T follicular helper cell (primary cell): ENCODE measurements around the gene RORC.
A peak's percentile ranks its signal among the peaks of the same experiment; 100 is the strongest.
"Not testable (repeated sequence)": the region's sequence is repeated elsewhere in the genome, so short reads cannot be mapped to it uniquely, and the experiment has no call there.

Experiments used
- DNase-seq: peaks from one replicate; pipeline ENCODE4 v3.0.0-alpha.2; 2020; ENCODE audit warnings: low read depth

RORC gene

DNA sequence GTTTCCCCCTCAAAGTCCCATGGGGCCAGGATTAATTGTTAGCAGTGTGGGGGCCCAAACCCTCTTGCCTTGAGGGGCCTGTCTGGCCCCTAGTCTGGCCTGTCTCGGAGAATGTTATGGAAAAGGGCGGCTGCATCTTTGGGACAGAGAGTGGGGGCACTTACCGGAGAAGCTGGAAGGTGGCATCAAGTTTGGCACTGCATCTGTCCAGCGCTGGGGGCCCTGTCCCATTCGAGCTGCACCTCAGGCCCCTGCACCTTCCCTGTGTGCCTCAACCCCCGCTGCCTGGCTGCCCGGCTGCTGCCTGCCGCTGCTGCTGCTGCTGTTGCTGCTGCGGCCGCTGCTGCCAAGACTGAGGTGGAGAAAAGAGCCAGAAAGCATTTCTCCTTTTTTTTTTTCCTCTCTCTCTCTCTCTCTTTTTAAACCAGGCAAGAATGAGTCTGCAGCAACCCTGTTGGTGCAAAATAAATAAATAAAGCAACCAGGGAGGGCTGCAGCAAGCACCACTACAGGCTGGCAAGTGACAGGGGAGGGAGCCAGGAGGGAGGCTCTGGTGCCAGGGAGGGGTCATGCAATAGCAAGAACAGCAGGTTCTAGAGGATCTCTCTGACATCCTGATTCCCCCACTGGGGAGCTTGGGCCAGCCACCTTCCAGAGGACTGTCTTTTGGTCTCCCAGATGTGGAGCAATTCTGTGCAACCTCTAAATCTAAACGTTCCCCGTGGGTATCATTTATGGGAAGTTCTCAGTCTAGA lies 26.4 kb downstream of the RORC start, which contains the start of gene LINGO4:
LINGO4 (minus strand) TSS at position 354 of the 755 bp plus-strand sequence. CDS start 2,715 bp downstream, outside the sequence.
- no peak for DNase-seq

DNA sequence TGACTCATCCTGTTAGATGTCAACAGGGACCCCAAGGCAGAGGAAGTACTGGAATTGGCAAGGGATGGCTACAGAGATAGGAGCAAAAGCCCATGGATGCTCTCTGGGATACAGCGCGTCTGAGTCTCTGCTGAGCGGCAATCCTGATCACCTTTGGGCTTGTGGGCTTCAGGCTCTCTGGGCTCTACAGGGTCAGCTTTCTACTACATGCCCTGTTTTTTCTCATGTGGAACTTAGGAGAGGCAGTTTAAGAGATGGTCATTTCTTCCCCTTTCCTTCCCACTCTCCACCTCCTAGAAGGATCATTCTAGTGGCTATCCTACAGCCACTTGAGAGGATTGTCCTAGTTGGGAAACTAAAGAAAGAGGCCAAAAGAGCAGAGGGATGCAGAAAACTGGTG lies 27.7 kb downstream of the RORC start:
- DNase-seq = no peak

DNA sequence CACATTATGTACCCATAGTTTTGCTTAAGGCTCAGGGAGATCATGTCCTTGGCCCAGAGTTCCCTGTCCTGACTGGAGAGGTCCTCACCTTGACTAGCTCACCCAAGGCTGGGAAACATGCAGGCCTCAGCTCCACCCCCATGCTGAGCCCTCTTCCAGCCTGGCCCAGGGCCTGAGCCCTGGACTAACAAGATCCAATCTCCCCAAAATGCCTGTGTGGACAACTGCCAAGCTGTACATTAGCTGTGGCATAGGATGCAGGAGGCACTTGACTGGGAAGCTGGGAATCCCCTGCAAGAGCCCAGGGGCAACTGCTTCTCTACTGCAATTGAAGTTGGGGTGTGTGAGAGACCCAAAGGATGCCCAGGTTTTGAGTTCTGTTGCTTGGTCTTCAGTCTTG lies 28.4 kb downstream of the RORC start:
- no peak for DNase-seq

DNA sequence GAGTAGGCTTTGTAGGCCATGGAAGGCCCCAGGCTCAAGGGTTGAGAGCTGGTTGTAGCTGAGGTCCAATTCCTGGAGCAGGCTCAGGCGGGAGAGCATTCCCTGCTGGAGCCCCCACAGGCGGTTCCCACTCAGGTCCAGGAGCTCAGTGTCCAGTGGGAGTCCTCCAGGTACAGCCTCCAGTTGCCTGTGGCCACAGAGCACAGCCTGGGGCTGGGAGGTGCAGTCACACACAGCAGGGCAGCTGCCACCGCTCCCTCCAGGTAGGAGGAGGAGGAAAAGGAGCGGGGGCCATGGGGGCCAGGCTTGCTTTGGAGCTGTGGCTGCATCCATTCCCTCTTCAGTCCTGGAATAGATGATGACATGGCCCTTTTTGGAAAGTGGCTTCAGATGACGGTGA lies 29.2 kb downstream of the RORC start:
- no peak for DNase-seq

DNA sequence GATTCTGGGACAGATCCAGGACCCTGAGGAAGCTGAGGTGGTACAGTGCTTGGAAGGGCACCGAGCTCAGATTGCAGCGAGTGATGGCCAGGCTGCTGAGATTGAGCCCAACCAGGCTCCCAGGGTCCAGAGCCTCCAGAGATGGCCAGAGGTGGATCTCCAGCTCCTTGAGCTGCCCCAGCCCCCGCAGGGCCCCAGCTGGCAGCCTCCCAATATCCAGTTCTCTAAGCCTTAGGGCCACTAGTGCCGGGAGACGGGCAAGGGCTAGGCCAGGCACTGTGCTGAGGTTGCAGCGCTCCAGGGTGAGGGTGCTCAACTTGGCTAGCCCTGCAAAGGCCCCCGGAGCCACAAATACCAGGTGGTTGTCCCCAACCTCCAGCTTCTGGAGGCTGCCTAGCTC lies 29.8 kb downstream of the RORC start:
- DNase-seq = no peak

DNA sequence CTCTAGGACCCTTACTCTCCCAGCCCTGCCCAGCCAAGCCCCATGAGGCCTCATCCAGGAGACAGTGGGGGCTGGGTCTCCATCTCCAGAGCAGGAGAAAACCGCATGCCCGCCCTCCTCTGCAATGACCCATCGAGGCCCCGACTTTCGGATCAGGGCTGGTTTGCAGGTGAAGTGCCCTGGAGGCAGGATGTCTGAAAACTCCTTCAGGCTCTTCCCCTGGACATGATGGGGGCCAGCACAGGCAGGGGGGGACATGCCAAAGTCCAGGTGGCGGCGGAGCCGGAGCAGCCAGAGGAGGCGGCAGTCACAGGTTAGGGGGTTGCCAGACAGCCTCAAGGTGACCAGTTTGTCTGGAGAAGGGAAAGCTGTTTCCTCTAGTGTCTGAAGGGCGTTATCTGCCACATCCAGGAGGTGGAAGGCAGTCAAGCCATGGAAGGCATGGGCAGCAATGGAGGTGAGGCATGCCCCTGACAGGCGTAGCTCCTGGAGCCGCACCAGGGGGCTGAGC lies 30.2 kb downstream of the RORC start:
- DNase-seq = no peak

DNA sequence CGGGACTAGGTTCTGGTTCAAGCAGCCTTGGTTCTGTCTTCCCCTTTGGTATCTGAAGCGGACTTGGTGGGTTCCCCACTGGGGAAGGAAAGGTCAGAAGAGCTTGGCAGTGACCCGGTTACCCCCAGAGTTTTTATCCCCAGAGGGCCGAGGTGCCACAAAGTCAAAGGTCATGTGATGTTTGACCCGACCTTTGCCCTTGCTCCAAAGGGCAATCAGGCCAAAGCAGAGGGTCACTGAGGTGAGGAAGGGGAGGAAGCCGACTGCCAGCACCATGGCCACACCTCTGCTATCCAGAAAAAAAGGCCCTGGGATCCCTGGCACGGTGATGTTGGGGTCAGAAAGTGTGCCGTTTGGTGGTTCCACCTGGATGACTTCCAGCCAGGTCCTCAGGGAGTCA lies 30.8 kb downstream of the RORC start:
- DNase-seq = no peak

DNA sequence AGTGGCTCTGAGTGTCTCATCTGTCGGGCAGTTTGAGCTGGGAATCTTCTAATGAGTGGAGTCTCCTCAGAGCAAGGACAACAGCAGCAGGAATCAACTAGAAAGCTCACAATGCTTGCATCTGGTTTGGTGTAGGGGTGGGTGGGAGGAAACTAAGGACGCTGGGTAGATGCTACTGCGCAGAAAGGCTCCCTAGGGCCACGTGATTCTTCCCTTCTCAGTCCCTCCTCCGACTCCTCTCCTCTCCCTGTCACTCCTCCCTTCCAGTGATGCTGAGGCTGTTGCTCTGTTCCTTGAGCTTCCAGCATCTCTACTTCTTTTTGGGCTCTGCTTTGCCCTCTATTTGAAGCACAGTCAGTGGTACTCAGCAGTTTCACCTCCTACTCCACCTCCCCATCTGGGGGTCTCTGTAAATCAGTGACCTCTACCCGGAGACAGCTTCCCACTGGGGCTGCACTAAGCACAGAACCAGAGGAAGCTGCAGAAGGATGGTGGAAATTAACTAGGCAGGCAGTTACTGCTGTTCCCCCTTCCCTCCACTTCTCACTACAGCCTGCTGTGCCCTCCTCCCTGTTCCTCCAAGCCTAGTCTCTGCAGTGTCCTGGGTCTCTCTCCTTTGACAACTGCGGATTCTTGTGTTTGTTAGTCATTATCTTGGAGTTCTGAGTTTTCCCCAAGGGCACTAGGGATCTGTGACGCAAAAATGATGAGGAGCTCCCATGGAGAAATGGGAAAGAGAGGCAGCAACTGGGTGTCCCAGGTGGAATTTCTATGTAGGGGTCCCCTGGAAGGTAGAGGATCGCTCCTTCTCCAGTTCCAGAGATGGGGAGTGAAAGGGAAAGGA lies 32.2 kb downstream of the RORC start:
- DNase-seq = no peak

DNA sequence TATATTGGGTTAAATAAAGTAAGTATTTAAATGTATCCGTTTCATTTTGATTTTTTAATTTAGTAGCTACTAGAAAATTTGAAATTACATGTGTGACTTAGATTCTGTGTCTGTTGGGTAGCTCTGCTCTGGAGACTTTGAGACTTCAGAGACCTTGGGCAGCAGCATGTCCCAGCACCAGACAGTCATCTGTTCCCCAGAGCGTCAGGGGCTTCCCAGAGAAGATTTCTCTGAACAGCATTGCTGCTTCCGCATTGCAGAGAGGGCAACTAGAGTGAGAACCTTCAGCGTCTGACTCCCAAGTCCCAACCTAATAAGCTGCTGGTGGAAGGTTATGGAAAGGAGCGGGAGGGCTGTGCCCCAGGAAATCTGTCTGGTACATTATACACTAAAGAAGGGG lies 33.0 kb downstream of the RORC start:
- DNase-seq = no peak

DNA sequence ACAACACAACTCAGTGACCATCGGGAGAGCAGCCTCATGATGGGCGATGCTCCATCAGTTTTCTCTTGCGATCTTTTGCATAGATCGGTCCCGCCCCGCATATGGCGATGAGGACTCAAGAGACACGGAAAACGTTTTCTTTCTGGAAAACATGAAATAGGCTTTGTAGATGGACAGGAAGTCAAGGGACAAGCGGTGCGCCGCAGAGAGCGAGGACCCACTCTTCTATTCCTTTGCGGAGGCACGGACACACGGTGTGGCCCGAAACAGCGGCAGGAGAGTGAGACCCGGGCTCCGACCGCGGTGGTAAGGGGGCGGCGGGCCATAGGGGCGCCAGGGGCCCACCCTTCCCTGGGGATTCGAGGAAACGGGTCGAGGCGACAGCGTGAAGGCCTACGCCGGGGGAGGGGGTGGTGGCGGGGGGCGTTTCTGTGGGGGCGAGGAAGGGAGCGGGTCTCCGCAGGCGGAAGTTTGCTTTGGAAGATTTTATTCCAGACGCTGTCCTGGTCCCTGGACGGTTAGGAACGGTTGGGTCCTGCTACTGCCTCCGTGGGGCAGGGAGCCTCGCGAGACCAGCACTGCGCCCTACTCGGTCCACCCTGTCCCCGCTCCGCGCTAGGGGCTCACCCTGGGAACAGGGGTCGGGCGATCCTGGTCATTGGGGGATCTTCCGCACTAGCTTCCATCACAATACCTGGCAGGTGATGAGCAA lies 40.5 kb downstream of the RORC start:
- DNase-seq = no peak

DNA sequence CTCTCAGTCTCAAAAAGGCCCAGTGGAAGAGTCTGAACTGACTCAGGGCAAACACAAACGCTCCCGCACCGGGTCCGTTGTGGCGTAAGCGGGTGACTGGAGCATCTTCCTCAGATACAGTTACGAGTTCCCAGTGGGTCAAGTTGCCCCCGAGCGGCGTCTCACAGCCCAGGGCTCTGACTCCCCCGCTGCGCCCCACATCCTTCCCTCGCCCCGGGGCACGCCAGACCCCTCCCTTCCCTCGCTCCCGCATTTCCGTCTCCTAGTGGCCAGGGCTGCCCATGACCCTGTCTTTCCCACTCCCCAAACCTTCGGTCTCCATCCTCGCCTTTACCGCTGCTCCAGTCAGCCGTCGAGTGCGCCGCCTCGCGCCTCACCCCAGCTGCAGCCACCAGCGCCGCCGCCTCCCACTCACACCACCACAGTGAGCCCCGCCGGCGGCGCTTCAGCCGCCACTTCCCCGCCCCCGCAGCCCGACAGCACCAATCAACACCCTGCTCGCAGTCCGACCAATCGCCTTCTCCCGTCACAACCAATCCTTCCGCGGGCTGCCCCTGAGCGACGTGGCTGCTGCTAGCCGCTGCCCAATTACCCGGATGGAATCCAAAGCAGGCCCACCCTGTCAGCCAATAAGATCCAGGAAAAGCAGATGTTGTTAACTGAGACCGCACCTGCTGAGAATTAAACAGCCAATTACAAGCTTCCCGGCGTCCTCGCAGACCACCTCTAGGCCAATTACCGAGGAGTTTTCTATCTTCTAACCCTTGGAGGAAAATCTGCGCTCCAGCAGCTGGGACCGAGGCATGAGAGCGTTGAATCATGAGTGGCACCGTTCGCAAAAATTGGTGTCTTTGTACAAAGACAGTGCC lies 41.3 kb downstream of the RORC start, which contains the start of gene TDRKH:
TDRKH (minus strand) TSS at position 430 of the 869 bp plus-strand sequence. CDS start 7,478 bp downstream, outside the sequence.
- DNase-seq = peak; percentile 98

DNA sequence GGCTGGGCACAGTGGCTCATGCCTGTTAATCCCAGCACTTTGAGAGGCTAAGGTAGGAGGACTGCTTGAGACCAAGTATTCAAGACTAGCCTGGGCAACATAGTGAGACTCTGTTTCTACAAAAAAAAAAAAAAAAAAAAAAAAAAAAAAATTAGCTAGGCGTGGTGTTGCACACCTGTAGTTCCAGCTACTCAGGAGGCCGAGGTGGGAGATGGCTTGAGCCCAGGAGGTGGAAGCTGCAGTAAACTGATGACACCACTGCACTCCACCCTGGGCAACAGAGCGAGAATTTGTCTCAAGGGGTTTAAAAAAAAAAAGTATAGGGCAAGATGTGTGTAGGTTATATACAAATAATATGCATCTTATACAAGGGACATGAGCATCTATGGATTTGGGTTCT lies 43.9 kb downstream of the RORC start:
- DNase-seq = no peak

DNA sequence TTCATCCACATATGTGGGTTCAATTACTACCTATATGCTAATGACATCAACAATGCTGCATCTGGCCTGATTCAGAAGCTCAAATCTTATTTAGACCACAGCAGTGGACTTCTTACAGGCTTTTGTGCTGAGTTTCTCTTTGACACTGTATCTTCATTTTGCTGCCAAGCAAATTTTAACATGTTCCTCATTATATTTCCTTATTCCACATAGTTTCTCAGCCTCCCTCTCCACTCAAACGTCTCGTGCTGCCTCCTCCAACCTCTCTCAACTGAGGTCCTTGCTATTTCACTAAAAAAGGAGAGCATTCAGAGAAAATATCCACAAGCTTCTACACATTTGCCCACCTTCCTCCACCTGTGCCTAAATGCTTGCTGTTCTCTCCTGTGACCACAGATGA lies 47.8 kb downstream of the RORC start:
- no peak for DNase-seq

DNA sequence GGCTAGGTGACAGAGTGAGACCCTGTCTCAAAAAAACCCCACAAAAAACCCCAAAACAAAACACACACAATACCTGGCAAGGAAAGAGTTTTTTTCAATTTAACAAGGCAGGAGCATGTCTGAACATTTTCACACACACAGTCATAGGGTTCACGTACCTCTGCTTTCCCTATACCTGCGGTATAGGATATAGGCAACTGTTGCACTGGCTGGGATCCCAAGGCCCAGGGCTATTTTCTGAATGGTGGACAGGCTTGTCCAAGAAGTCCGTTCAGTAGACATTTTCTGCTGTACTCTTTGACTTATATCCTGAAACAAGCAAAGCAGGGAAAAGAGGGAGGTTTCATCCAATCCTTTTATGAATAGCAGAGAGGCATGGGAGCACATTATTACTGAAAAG lies 48.9 kb downstream of the RORC start:
- no peak for DNase-seq

DNA sequence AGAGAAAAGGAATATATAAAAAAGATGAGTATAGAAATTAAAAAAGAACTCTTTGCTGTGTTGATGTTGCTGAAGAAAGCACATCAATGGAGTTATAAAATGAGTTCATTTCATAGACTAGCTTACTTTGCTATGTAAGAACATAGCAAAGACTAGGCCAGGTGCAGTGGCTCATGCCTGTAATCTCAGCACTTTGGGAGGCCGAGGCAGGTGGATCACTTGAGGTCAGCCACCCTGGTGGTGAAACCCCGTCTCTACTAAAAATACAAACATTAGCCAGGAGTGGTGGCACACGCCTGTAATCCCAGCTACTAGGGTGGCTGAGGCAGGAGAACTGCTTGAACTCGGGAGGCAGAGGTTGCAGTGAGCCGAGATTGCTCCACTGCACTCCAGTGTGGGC lies 49.6 kb downstream of the RORC start:
- not testable (repeated sequence) for DNase-seq

DNA sequence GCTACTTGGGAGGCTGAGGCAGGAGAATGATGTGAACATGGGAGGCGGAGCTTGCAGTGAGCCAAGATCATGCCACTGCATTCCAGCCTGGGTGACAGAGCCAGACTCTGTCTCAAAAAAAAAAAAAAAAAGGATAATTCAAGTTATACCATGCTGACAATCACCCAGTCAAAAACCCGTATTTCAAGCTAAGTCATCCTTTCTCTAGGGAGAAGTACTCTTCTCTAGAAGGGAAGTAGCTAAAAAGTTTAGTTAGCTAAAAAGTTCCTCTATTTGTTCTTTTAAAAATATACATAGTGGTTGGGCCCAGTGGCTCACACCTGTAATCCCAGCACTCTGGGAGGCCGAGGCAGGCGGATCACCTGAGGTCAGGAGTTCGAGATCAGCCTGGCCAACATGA lies 50.9 kb downstream of the RORC start:
- DNase-seq = not testable (repeated sequence)

DNA sequence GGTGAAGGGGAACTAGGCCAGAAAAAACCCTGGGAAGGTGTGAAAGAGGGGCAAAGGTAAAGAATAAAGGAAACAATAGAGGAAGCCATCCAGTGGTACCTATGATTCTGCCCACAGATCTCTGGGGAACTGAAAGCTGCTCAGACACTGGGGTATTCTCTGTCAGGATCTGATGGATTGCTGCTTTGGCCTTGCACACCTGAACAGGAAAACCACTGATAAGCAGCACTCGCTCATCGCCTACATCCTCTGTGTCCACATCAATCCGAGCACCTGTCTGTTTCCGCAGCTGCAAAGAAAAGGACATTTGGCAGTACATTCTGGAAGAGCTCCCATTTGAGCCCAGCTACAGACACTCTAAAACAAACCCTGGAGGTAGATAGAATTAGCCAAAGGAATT lies 51.8 kb downstream of the RORC start:
- DNase-seq = no peak

DNA sequence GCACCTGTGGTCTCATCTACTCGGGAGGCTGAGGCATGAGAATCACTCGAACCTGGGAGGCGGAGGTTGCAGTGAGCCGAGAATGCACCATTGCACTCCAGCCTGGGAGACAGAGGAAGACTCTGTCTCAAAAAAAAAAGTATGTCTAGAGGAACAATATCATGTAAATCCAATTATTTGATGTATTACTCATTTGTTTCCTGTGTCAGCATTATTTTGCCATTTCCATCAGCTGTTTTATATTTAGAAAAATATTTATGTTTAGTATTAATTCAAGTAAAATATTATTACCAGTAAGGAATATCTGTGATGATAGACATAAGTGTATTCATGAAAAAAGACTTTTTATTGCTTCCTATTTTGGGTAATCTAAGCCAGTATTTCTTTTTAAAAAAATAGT lies 54.3 kb downstream of the RORC start:
- no peak for DNase-seq

DNA sequence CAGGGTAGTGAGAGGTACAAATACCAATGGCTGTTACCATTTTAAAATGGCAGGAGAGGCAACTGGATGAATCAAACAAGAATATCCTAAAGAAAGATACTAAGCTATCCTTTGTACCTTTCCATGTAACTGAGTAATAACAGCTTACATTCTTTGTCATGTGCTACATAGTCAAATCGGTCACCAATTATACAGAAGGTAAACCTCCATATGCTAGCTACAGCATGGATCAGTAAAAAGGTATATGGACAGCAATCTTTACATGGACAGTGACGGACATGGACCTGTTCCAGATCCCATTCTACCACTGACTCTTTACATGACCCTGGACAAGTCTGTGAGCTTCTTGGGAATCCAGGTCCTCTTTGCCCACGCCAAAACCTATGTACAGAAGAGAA lies 54.9 kb downstream of the RORC start:
- no peak for DNase-seq

DNA sequence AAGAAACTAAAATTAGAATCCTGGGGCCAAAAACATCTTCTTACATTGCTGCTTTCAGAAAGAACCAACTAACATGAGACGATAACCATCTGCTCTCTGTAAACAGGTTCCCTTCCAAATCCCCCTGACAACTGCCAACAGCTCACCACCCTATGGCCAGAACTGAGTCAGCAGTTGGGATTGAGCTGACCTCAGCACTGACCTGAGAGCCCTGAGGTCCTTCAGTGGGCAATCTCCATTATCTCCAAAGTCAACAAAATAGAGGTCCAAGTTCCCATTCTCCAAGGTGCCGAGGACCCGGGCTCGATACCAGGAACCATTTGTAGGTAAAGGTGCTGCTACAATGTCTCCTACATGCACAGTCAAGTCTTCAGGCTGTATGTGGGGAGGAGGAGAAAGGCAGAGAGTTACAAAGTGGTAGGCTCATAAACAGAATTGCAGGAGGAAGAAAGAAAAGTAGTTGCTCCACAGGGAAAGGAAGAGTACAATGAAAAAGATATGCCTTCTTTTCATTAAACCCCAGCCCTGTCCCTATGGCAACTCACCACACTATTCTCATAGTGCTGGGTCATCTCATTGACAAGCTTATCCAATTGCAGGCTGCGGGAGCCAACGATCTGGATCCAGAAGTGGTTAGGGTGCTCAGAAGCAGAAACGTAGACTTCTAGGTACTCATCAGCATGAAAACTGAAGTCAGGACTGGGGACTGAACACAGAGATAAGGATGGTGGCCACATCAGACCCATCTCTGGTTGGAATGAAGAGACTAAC lies 55.5 kb downstream of the RORC start:
- no peak for DNase-seq
